LNCaP clone FGC (cell line): ENCODE data around the gene PLCB1.

Experiments used
- DNase-seq: peaks from one replicate; pipeline ENCODE4 v3.0.0-alpha.2; 2011; ENCODE audit warnings: low read depth
- H3K4me3 ChIP-seq: 2 replicates; pipeline ENCODE4 v1.5.1; 2011; ENCODE audit warnings: mild to moderate bottlenecking, low read depth, low read length, control low read depth
- CTCF ChIP-seq: IDR thresholded peaks from 2 replicates; pipeline ENCODE4 v1.5.1; 2012; ENCODE audit warnings: mild to moderate bottlenecking; ENCODE audit not compliant: control insufficient read depth, insufficient read depth; ENCODE audit errors: extremely low read depth

PLCB1 gene

GRCh38 chr20:8394308-8394945, 262.4 kb downstream of the PLCB1 start:
- no peak overlapping the region for H3K4me3 ChIP-seq
- TF ChIP-seq CTCF, result no peak
- no peak for DNase-seq

- no peak for TF ChIP-seq CTCF
- no peak overlapping the region for H3K4me3 ChIP-seq
- DNase-seq, result no peak
Observed at GRCh38 chr20:8395956-8396355, 263.9 kb downstream of the PLCB1 start.

- no peak for TF ChIP-seq CTCF
- DNase-seq, result no peak
- H3K4me3 ChIP-seq, result no peak overlapping the region
Observed at GRCh38 chr20:8398263-8399051, 266.4 kb downstream of the PLCB1 start.

GRCh38 chr20:8399947-8400346, 267.9 kb downstream of the PLCB1 start:
- DNase-seq, result no peak

GRCh38 chr20:8400486-8400885, 268.4 kb downstream of the PLCB1 start:
- DNase-seq, result no peak
- H3K4me3 ChIP-seq, result no peak overlapping the region
- TF ChIP-seq CTCF, result no peak

More at GRCh38 chr20:8399947-8400346, 267.9 kb downstream of the PLCB1 start:
- no peak for TF ChIP-seq CTCF
- H3K4me3 ChIP-seq, result no peak overlapping the region

GRCh38 chr20:8401556-8401955, 269.5 kb downstream of the PLCB1 start:
- no peak overlapping the region for H3K4me3 ChIP-seq
- no peak for DNase-seq
- TF ChIP-seq CTCF, result no peak
